ENCODE data around the gene CCNO.

CCNO gene

GRCh38 chr5:55223812-55224240, 9.6 kb downstream of the CCNO start:
- in situ Hi-C loops (cut with MboI; ENCODE audit: low sequenced_read_pairs), result no loop called here

GRCh38 chr5:55222985-55223811, 10.2 kb downstream of the CCNO start:
- in situ Hi-C loops (cut with MboI; ENCODE audit: low sequenced_read_pairs), result no loop called here

GRCh38 chr5:55222092-55222984, 11.1 kb downstream of the CCNO start:
- in situ Hi-C loops (cut with MboI; ENCODE audit: low sequenced_read_pairs), result no loop called here

- in situ Hi-C loops (cut with MboI; ENCODE audit: low sequenced_read_pairs), result no loop called here
Observed at GRCh38 chr5:55220433-55221185, 12.8 kb downstream of the CCNO start.

GRCh38 chr5:55219770-55220169, 13.6 kb downstream of the CCNO start:
- in situ Hi-C loops (cut with MboI; ENCODE audit: low sequenced_read_pairs), result no loop called here

GRCh38 chr5:55218967-55219366, 14.4 kb downstream of the CCNO start:
- in situ Hi-C loops (cut with MboI; ENCODE audit: low sequenced_read_pairs), result no loop called here

GRCh38 chr5:55211184-55211874, 22.1 kb downstream of the CCNO start:
- in situ Hi-C loops (cut with MboI; ENCODE audit: low sequenced_read_pairs), result no loop called here

GRCh38 chr5:55205001-55205400, 28.4 kb downstream of the CCNO start:
- in situ Hi-C loops (cut with MboI; ENCODE audit: low sequenced_read_pairs), result no loop called here

GRCh38 chr5:55191165-55191564, 42.2 kb downstream of the CCNO start:
- in situ Hi-C loops (cut with MboI; ENCODE audit: low sequenced_read_pairs), result no loop called here

- in situ Hi-C loops (cut with MboI; ENCODE audit: low sequenced_read_pairs), result no loop called here
Observed at GRCh38 chr5:55188656-55189540, 44.5 kb downstream of the CCNO start.

GRCh38 chr5:55187370-55187769, 46.0 kb downstream of the CCNO start:
- in situ Hi-C loops (cut with MboI; ENCODE audit: low sequenced_read_pairs), result no loop called here

All from HL-60/S4 treated with retinoic acid at 250 ng/mL for 4 days and 3 days (cell line).